PC-3 (cell line): Measurements from ENCODE around the gene ZNF823. TPM values are rescaled to one million over a fixed set of nuclear protein-coding genes. Genes with fewer than 3 reads are reported as not detected.
A peak's percentile ranks its signal among the peaks of the same experiment; 100 is the strongest.

Experiments
- ATAC-seq: fragments of 200-7000 bp; cut with Tn5 transposase; 2 replicates; pipeline ENCODE4 v1.9.1; 2020; ENCODE audit warnings: mild to moderate bottlenecking, moderate library complexity
- BruUV-seq: library from RNA; stranded (reverse); fragments of 400-500 nt; replicated peaks from 2 replicates; lab custom pipeline; 2021; lab: Mats Ljungman, UMichigan
- CTCF ChIA-PET: fragments of 300-600 bp; sonication (Branson Sonifier 250); formaldehyde crosslinking; loops from one replicate; lab custom pipeline; 2022; ENCODE audit warnings: antibody characterized with exemption; lab: Charles Lee
- POLR2A ChIA-PET: fragments of 300-600 bp; sonication (Branson Sonifier 250); formaldehyde crosslinking; loops from one replicate; lab custom pipeline; 2022; ENCODE audit warnings: antibody characterized with exemption; ENCODE audit not compliant: unreplicated experiment; lab: Charles Lee
- DNase-seq: peaks from one replicate; pipeline ENCODE4 v3.0.0-alpha.2; 2015
- H2AFZ ChIP-seq: fragments of 300-600 bp; sonication (generic); 2 replicates; pipeline ENCODE4 v1.6.0; 2016; ENCODE audit warnings: antibody characterized with exemption, low read length
- H3F3A ChIP-seq: fragments of 300-600 bp; sonication (generic); one replicate; pipeline ENCODE4 v1.6.0; 2017; ENCODE audit warnings: antibody characterized with exemption, low read length, control low read depth, mild to moderate bottlenecking; ENCODE audit not compliant: unreplicated experiment
- H3K27ac ChIP-seq: fragments of 300-600 bp; sonication (generic); 2 replicates; pipeline ENCODE4 v1.5.1; 2016; ENCODE audit warnings: mild to moderate bottlenecking, low read length
- H3K27me3 ChIP-seq: fragments of 300-600 bp; sonication (generic); 2 replicates; pipeline ENCODE4 v1.6.1; 2016; ENCODE audit warnings: low read length, mixed read lengths
- H3K36me3 ChIP-seq: fragments of 300-600 bp; sonication (generic); 2 replicates; pipeline ENCODE4 v1.6.1; 2016; ENCODE audit warnings: low read depth, mixed run types, low read length, mixed read lengths
- H3K4me1 ChIP-seq: fragments of 300-600 bp; sonication (generic); 2 replicates; pipeline ENCODE4 v1.5.1; 2016; ENCODE audit warnings: low read length; ENCODE audit not compliant: insufficient read depth
- H3K4me2 ChIP-seq: fragments of 300-600 bp; sonication (generic); 2 replicates; pipeline ENCODE4 v1.6.0; 2016; ENCODE audit warnings: low read length
- H3K4me3 ChIP-seq: fragments of 300-600 bp; sonication (generic); 2 replicates; pipeline ENCODE4 v1.5.1; 2016; ENCODE audit warnings: mild to moderate bottlenecking, low read length, mixed read lengths
- H3K79me2 ChIP-seq: fragments of 300-600 bp; sonication (generic); 2 replicates; pipeline ENCODE4 v1.6.1; 2017; ENCODE audit warnings: low read length, mixed read lengths
- H3K9ac ChIP-seq: fragments of 300-600 bp; sonication (generic); 2 replicates; pipeline ENCODE4 v1.6.0; 2016; ENCODE audit warnings: mild to moderate bottlenecking, low read length
- H3K9me2 ChIP-seq: fragments of 300-600 bp; sonication (generic); replicated peaks from 2 replicates; pipeline ENCODE4 v1.6.1; 2016; ENCODE audit warnings: mixed run types, low read length, mixed read lengths
- H3K9me3 ChIP-seq: fragments of 300-600 bp; sonication (generic); 2 replicates; pipeline ENCODE4 v1.6.1; 2016; ENCODE audit warnings: low read length, mixed read lengths
- H4K20me1 ChIP-seq: fragments of 300-600 bp; sonication (generic); 2 replicates; pipeline ENCODE4 v1.6.1; 2016; ENCODE audit warnings: low read length, mixed read lengths
- CTCF ChIP-seq: fragments of 300-600 bp; sonication (generic); conservative IDR thresholded peaks from 2 replicates; pipeline ENCODE4 v1.5.1; 2017; ENCODE audit warnings: antibody characterized with exemption, low read depth, mild to moderate bottlenecking, low read length
- EZH2 ChIP-seq: fragments of 300-600 bp; sonication (generic); IDR thresholded peaks from one replicate; pipeline ENCODE4 v1.6.1; 2017; ENCODE audit warnings: antibody characterized with exemption, mild to moderate bottlenecking, low read length; ENCODE audit not compliant: unreplicated experiment
- EZH2phosphoT487 ChIP-seq: fragments of 300-600 bp; sonication (generic); IDR thresholded peaks from 2 replicates; pipeline ENCODE4 v1.6.1; 2018; ENCODE audit warnings: mild to moderate bottlenecking, antibody characterized with exemption, low read length, borderline replicate concordance
- intact Hi-C: fragments of 100-400 bp; cut with micrococcal nuclease; formaldehyde crosslinking; loops from 2 replicates; pipeline ENCODE4 v1.9.0; 2023
- total RNA-seq: library from RNA; depleted of rRNA; stranded (reverse); fragments of >200 nt; gene quantifications from 2 replicates; pipeline ENCODE4 v1.2.3, GENCODE V29; 2014

ZNF823 gene
- total RNA-seq, 1 experiment from 2014 or later = 5.1 TPM

- 0 out of 2 replicates have a peak, but pooled peaks cover 5% of the 10 kb centered on the region for H3K9me3 ChIP-seq
- no TSS peak for BruUV-seq
- H3K9me2 ChIP-seq = no peaks in the 10 kb centered on the region
- H3K4me1 ChIP-seq = peaks cover 29% of the 10 kb centered on the region
- no peaks in the 10 kb centered on the region for H3K27me3 ChIP-seq
- intact Hi-C loops = no loop called here
- no peak for TF ChIP-seq EZH2
- TF ChIP-seq EZH2phosphoT487 = no peak
- TF ChIP-seq CTCF = no peak
- H3K79me2 ChIP-seq = peaks cover 78% of the 10 kb centered on the region
- H3K4me2 ChIP-seq = no peak overlapping the region
- H3K36me3 ChIP-seq = peaks cover 21% of the 10 kb centered on the region
- POLR2A ChIA-PET = no interaction called here
- H3K4me3 ChIP-seq = no peak overlapping the region
- ATAC-seq (no peak), DNase-seq (peak; percentile 27)
- H4K20me1 ChIP-seq = peaks cover 9% of the 10 kb centered on the region; the same call in 1 of the 2 replicates
- H3K9ac ChIP-seq = no peak overlapping the region
- CTCF ChIA-PET = no interaction called here
- H3K27ac ChIP-seq = no peak overlapping the region
- no peak overlapping the region for H2AFZ ChIP-seq
- H3F3A ChIP-seq = no peaks in the 10 kb centered on the region
Observed at GRCh38 chr19:11735375-11735774, 3.4 kb downstream of the ZNF823 start.

GRCh38 chr19:11729586-11729985 is 9.2 kb downstream of the ZNF823 start:
- BruUV-seq = no TSS peak
- H3K27ac ChIP-seq = no peak overlapping the region
- H3K9ac ChIP-seq = no peak overlapping the region
- no peaks in the 10 kb centered on the region for H3K27me3 ChIP-seq
- no peaks in the 10 kb centered on the region for H4K20me1 ChIP-seq
- H3K4me3 ChIP-seq = no peak overlapping the region
- TF ChIP-seq CTCF (no peak), EZH2 (no peak), EZH2phosphoT487 (no peak)
- no peaks in the 10 kb centered on the region for H3F3A ChIP-seq
- H3K9me3 ChIP-seq = peaks cover 21% of the 10 kb centered on the region
- H3K9me2 ChIP-seq = no peaks in the 10 kb centered on the region
- peaks cover 70% of the 10 kb centered on the region for H3K79me2 ChIP-seq
- intact Hi-C loops = no loop called here
- H3K4me1 ChIP-seq = peaks cover 9% of the 10 kb centered on the region; the same call in 1 of the 2 replicates
- CTCF ChIA-PET = no interaction called here
- DNase-seq (peak; percentile 67), ATAC-seq (no peak)
- no peak overlapping the region for H2AFZ ChIP-seq
- no peak overlapping the region for H3K4me2 ChIP-seq
- POLR2A ChIA-PET = no interaction called here
- H3K36me3 ChIP-seq = peaks cover 61% of the 10 kb centered on the region

- H3K9me2 ChIP-seq = no peaks in the 10 kb centered on the region
- H3K27me3 ChIP-seq = no peaks in the 10 kb centered on the region
- H3K36me3 ChIP-seq = peaks cover 72% of the 10 kb centered on the region
- no peaks in the 10 kb centered on the region for H3K4me1 ChIP-seq
- H3K9me3 ChIP-seq = peaks cover 62% of the 10 kb centered on the region
- no peak overlapping the region for H3K27ac ChIP-seq
- no peaks in the 10 kb centered on the region for H4K20me1 ChIP-seq
- intact Hi-C loops = no loop called here
- no peak overlapping the region for H3K9ac ChIP-seq
- no peak for DNase-seq
- no TSS peak for BruUV-seq
- ChIA-PET CTCF (no interaction called here), POLR2A (no interaction called here)
- no peak for TF ChIP-seq EZH2
- H3F3A ChIP-seq = no peaks in the 10 kb centered on the region
- ATAC-seq = no peak
- no peak overlapping the region for H3K4me2 ChIP-seq
- H3K4me3 ChIP-seq = peak overlapping the region; percentile 9; the same call in 1 of the 2 replicates
- H2AFZ ChIP-seq = no peak overlapping the region
- H3K79me2 ChIP-seq = peaks cover 9% of the 10 kb centered on the region; the same call in 1 of the 2 replicates
Observed at GRCh38 chr19:11722414-11722813, 16.3 kb downstream of the ZNF823 start.
